Activated CD4-positive, alpha-beta memory T cell treated with anti-CD3 and anti-CD28 coated beads for 36 hours (primary cell): ENCODE measurements around the gene GRIK1. TPM values are rescaled to one million over a fixed set of nuclear protein-coding genes. Genes with fewer than 3 reads are reported as not detected.

ENCODE experiments used
- CTCF ChIA-PET: fragments of 350-600 bp; sonication (Branson Sonifier 250); formaldehyde crosslinking; loops from one replicate; lab custom pipeline; 2021; ENCODE audit warnings: antibody characterized with exemption, inconsistent platforms; lab: Charles Lee
- POLR2A ChIA-PET: fragments of 350-600 bp; sonication (Branson Sonifier 250); formaldehyde crosslinking; loops from one replicate; lab custom pipeline; 2021; ENCODE audit warnings: antibody characterized with exemption; lab: Charles Lee
- DNase-seq: peaks from one replicate; pipeline ENCODE4 v3.0.0-alpha.2; 2020
- H3K27ac Mint-ChIP-seq: one replicate; pipeline ENCODE4 v1.8.0; 2021; ENCODE audit warnings: mixed read lengths
- H3K27me3 Mint-ChIP-seq: one replicate; pipeline ENCODE4 v1.8.0; 2021; ENCODE audit warnings: mixed read lengths
- H3K36me3 Mint-ChIP-seq: one replicate; pipeline ENCODE4 v1.8.0; 2021; ENCODE audit warnings: mixed read lengths
- H3K4me1 Mint-ChIP-seq: one replicate; pipeline ENCODE4 v1.8.0; 2021; ENCODE audit warnings: low read depth, mixed read lengths
- H3K4me3 Mint-ChIP-seq: one replicate; pipeline ENCODE4 v1.8.0; 2021; ENCODE audit warnings: mild to moderate bottlenecking, mixed read lengths
- H3K9me3 Mint-ChIP-seq: one replicate; pipeline ENCODE4 v1.8.0; 2021; ENCODE audit warnings: mixed read lengths
- intact Hi-C: fragments of 100-400 bp; cut with micrococcal nuclease; formaldehyde crosslinking; loops from one replicate; pipeline ENCODE4 v1.15.1; 2023
- total RNA-seq, 2 experiments: library from RNA; stranded (reverse); gene quantifications; one replicate each; pipeline ENCODE4 v1.2.3, GENCODE V29; 2021

Gene GRIK1
- total RNA-seq, 2 experiments from 2014 or later: not detected

GRCh38 chr21:29947119-29947518 is 7.3 kb upstream of the GRIK1 start:
- Mint-ChIP-seq H3K9me3 (no peaks in the 10 kb centered on the region), H3K27me3 (no peaks in the 10 kb centered on the region), H3K4me1 (no peaks in the 10 kb centered on the region), H3K27ac (no peak overlapping the region), H3K4me3 (no peak overlapping the region), H3K36me3 (no peaks in the 10 kb centered on the region)
- intact Hi-C loops: no loop called here
- DNase-seq: no peak
- CTCF ChIA-PET: no interaction called here
- POLR2A ChIA-PET: no interaction called here

- Mint-ChIP-seq H3K27ac (no peak overlapping the region), H3K4me1 (peaks cover 4% of the 10 kb centered on the region), H3K4me3 (no peak overlapping the region), H3K9me3 (no peaks in the 10 kb centered on the region), H3K27me3 (peaks cover 10% of the 10 kb centered on the region), H3K36me3 (no peaks in the 10 kb centered on the region)
- CTCF ChIA-PET: no interaction called here
- POLR2A ChIA-PET: no interaction called here
- DNase-seq: no peak
- intact Hi-C loops: no loop called here
Observed at GRCh38 chr21:29943885-29944284, 4.1 kb upstream of the GRIK1 start.

GRCh38 chr21:29942034-29942433 is 2.2 kb upstream of the GRIK1 start:
- peaks cover 4% of the 10 kb centered on the region for H3K4me1 Mint-ChIP-seq
- CTCF ChIA-PET: no interaction called here

GRCh38 chr21:29940991-29941390 is 1.2 kb upstream of the GRIK1 start:
- H3K27me3 Mint-ChIP-seq: peaks cover 23% of the 10 kb centered on the region
- no peaks in the 10 kb centered on the region for H3K36me3 Mint-ChIP-seq
- peaks cover 4% of the 10 kb centered on the region for H3K4me1 Mint-ChIP-seq
- no peak for DNase-seq
- CTCF ChIA-PET: no interaction called here
- POLR2A ChIA-PET: no interaction called here
- no peak overlapping the region for H3K27ac Mint-ChIP-seq
- H3K4me3 Mint-ChIP-seq: no peak overlapping the region
- intact Hi-C loops: no loop called here
- H3K9me3 Mint-ChIP-seq: no peaks in the 10 kb centered on the region

More at GRCh38 chr21:29942034-29942433, 2.2 kb upstream of the GRIK1 start:
- H3K9me3 Mint-ChIP-seq: no peaks in the 10 kb centered on the region
- H3K36me3 Mint-ChIP-seq: no peaks in the 10 kb centered on the region
- POLR2A ChIA-PET: no interaction called here
- peaks cover 22% of the 10 kb centered on the region for H3K27me3 Mint-ChIP-seq
- intact Hi-C loops: no loop called here
- no peak overlapping the region for H3K27ac Mint-ChIP-seq
- H3K4me3 Mint-ChIP-seq: no peak overlapping the region
- no peak for DNase-seq

- intact Hi-C loops: no loop called here
- DNase-seq: no peak
- Mint-ChIP-seq H3K27me3 (peaks cover 23% of the 10 kb centered on the region), H3K4me3 (no peak overlapping the region), H3K27ac (no peak overlapping the region), H3K36me3 (no peaks in the 10 kb centered on the region), H3K9me3 (no peaks in the 10 kb centered on the region), H3K4me1 (peaks cover 4% of the 10 kb centered on the region)
- CTCF ChIA-PET: no interaction called here
- POLR2A ChIA-PET: no interaction called here
Observed at GRCh38 chr21:29940361-29940760, 565 bp upstream of the GRIK1 start.

- no peak overlapping the region for H3K4me3 Mint-ChIP-seq
- DNase-seq: no peak
- ChIA-PET CTCF (no interaction called here), POLR2A (no interaction called here)
- no peak overlapping the region for H3K27ac Mint-ChIP-seq
- peaks cover 23% of the 10 kb centered on the region for H3K27me3 Mint-ChIP-seq
- peaks cover 4% of the 10 kb centered on the region for H3K4me1 Mint-ChIP-seq
- H3K9me3 Mint-ChIP-seq: no peaks in the 10 kb centered on the region
- no peaks in the 10 kb centered on the region for H3K36me3 Mint-ChIP-seq
- intact Hi-C loops: no loop called here
Observed at GRCh38 chr21:29939104-29939923, 482 bp downstream of the GRIK1 start.

GRCh38 chr21:29938776-29939103 is 1.1 kb downstream of the GRIK1 start:
- Mint-ChIP-seq H3K9me3 (no peaks in the 10 kb centered on the region), H3K27me3 (peaks cover 23% of the 10 kb centered on the region), H3K27ac (no peak overlapping the region), H3K4me3 (no peak overlapping the region), H3K36me3 (no peaks in the 10 kb centered on the region), H3K4me1 (peaks cover 4% of the 10 kb centered on the region)
- no peak for DNase-seq
- intact Hi-C loops: no loop called here
- POLR2A ChIA-PET: no interaction called here
- CTCF ChIA-PET: no interaction called here

GRCh38 chr21:29933088-29933487 is 6.7 kb downstream of the GRIK1 start:
- intact Hi-C loops: no loop called here
- CTCF ChIA-PET: no interaction called here
- DNase-seq: no peak
- Mint-ChIP-seq H3K27me3 (peaks cover 6% of the 10 kb centered on the region), H3K4me3 (no peak overlapping the region), H3K36me3 (no peaks in the 10 kb centered on the region), H3K4me1 (no peaks in the 10 kb centered on the region), H3K9me3 (no peaks in the 10 kb centered on the region), H3K27ac (no peak overlapping the region)
- POLR2A ChIA-PET: no interaction called here

- no peak overlapping the region for H3K27ac Mint-ChIP-seq
- no peak for DNase-seq
- POLR2A ChIA-PET: no interaction called here
- H3K4me1 Mint-ChIP-seq: no peaks in the 10 kb centered on the region
- H3K36me3 Mint-ChIP-seq: no peaks in the 10 kb centered on the region
- intact Hi-C loops: no loop called here
- no peaks in the 10 kb centered on the region for H3K27me3 Mint-ChIP-seq
- no peak overlapping the region for H3K4me3 Mint-ChIP-seq
- CTCF ChIA-PET: no interaction called here
- H3K9me3 Mint-ChIP-seq: no peaks in the 10 kb centered on the region
Observed at GRCh38 chr21:29928537-29928936, 11.3 kb downstream of the GRIK1 start.

GRCh38 chr21:29920938-29921337 is 18.9 kb downstream of the GRIK1 start:
- no peaks in the 10 kb centered on the region for H3K36me3 Mint-ChIP-seq
- no peak for DNase-seq
- intact Hi-C loops: no loop called here
- H3K9me3 Mint-ChIP-seq: no peaks in the 10 kb centered on the region
- H3K27ac Mint-ChIP-seq: no peak overlapping the region
- ChIA-PET CTCF (no interaction called here), POLR2A (no interaction called here)
- no peaks in the 10 kb centered on the region for H3K27me3 Mint-ChIP-seq
- H3K4me3 Mint-ChIP-seq: no peak overlapping the region
- no peaks in the 10 kb centered on the region for H3K4me1 Mint-ChIP-seq

- ChIA-PET CTCF (no interaction called here), POLR2A (no interaction called here)
- H3K27ac Mint-ChIP-seq: no peak overlapping the region
- no peaks in the 10 kb centered on the region for H3K4me1 Mint-ChIP-seq
- no peaks in the 10 kb centered on the region for H3K36me3 Mint-ChIP-seq
- H3K27me3 Mint-ChIP-seq: no peaks in the 10 kb centered on the region
- H3K9me3 Mint-ChIP-seq: no peaks in the 10 kb centered on the region
- no peak overlapping the region for H3K4me3 Mint-ChIP-seq
- no peak for DNase-seq
- intact Hi-C loops: no loop called here
Observed at GRCh38 chr21:29914326-29914725, 25.5 kb downstream of the GRIK1 start.

GRCh38 chr21:29909571-29909970 is 30.2 kb downstream of the GRIK1 start:
- Mint-ChIP-seq H3K4me1 (no peaks in the 10 kb centered on the region), H3K27me3 (no peaks in the 10 kb centered on the region), H3K9me3 (no peaks in the 10 kb centered on the region), H3K36me3 (no peaks in the 10 kb centered on the region), H3K27ac (no peak overlapping the region), H3K4me3 (no peak overlapping the region)
- intact Hi-C loops: no loop called here
- ChIA-PET POLR2A (no interaction called here), CTCF (no interaction called here)
- DNase-seq: no peak
